Bronchial epithelial cell (primary cell): ENCODE measurements around the gene UBE2C. TPM values are rescaled to one million over a fixed set of nuclear protein-coding genes. Genes with fewer than 3 reads are reported as not detected.

ENCODE experiments used
- DNase-seq: peaks from one replicate; pipeline ENCODE4 v3.0.0-alpha.2; 2010; ENCODE audit warnings: low read depth
- FAIRE-seq: peaks from 2 replicates; lab custom pipeline; 2011; peaks lifted over from hg19 to GRCh38; lab: Jason Lieb, UNC
- H3K27me3 ChIP-seq: 2 replicates; pipeline ENCODE4 v1.5.1; 2011; ENCODE audit warnings: low read length; ENCODE audit not compliant: control insufficient read depth, insufficient read depth
- H3K36me3 ChIP-seq: 2 replicates; pipeline ENCODE4 v1.5.1; 2011; ENCODE audit warnings: low read length; ENCODE audit not compliant: control insufficient read depth, insufficient read depth
- H3K4me3 ChIP-seq: 2 replicates; pipeline ENCODE4 v1.5.1; 2011; ENCODE audit warnings: mild to moderate bottlenecking, low read depth, low read length, control low read depth
- CTCF ChIP-seq: IDR thresholded peaks from 2 replicates; pipeline ENCODE4 v1.5.1; 2011; ENCODE audit warnings: mild to moderate bottlenecking, moderate library complexity, low read length, control low read depth, inconsistent platforms; ENCODE audit not compliant: insufficient read depth, severe bottlenecking
- total RNA-seq: library from RNA; depleted of rRNA; stranded (reverse); fragments of >200 nt; gene quantifications from 2 replicates; pipeline ENCODE4 v1.2.1, GENCODE V29; 2014

UBE2C gene
- total RNA-seq, 1 donor from 2014 or later, result 0.26 TPM

- FAIRE-seq (no peak), DNase-seq (peak; percentile 20)
- no peak overlapping the region for H3K4me3 ChIP-seq
Measured at GRCh38 chr20:45860560-45861220, 48.2 kb downstream of the UBE2C start.

GRCh38 chr20:45861221-45862075 lies 49.0 kb downstream of the UBE2C start:
- FAIRE-seq, result no peak
- no peak for TF ChIP-seq CTCF
- Histone ChIP-seq H3K4me3 (no peak overlapping the region), H3K27me3 (no peaks in the 10 kb centered on the region), H3K36me3 (no peaks in the 10 kb centered on the region)
- no peak for DNase-seq

More at GRCh38 chr20:45860560-45861220, 48.2 kb downstream of the UBE2C start:
- TF ChIP-seq CTCF, result no peak
- Histone ChIP-seq H3K36me3 (no peaks in the 10 kb centered on the region), H3K27me3 (no peaks in the 10 kb centered on the region)

- FAIRE-seq, result no peak
- no peak for DNase-seq
- Histone ChIP-seq H3K36me3 (no peaks in the 10 kb centered on the region), H3K4me3 (no peak overlapping the region), H3K27me3 (no peaks in the 10 kb centered on the region)
- TF ChIP-seq CTCF, result no peak
Measured at GRCh38 chr20:45863543-45864470, 51.4 kb downstream of the UBE2C start.

GRCh38 chr20:45866454-45866853 lies 54.0 kb downstream of the UBE2C start:
- TF ChIP-seq CTCF, result no peak
- DNase-seq (no peak), FAIRE-seq (no peak)
- no peaks in the 10 kb centered on the region for H3K27me3 ChIP-seq
- H3K36me3 ChIP-seq, result no peaks in the 10 kb centered on the region
- H3K4me3 ChIP-seq, result no peak overlapping the region

Other genes starting within 250 kb of the UBE2C start
- not detected in 2 replicates for gene WFDC8, start 233.4 kb upstream of the UBE2C start, total RNA-seq
- not detected in 2 replicates for gene WFDC10A, start 182.9 kb upstream of the UBE2C start, total RNA-seq
- not detected in 2 replicates for gene WFDC9, start 181.4 kb upstream of the UBE2C start, total RNA-seq
- not detected in 2 replicates for gene WFDC11, start 142.4 kb upstream of the UBE2C start, total RNA-seq
- gene WFDC13, start 110.6 kb upstream of the UBE2C start, total RNA-seq, result not detected in 2 replicates
- gene WFDC10B, start 107.6 kb upstream of the UBE2C start, total RNA-seq, result not detected in 2 replicates
- not detected in 2 replicates for gene SPINT4, start 90.3 kb upstream of the UBE2C start, total RNA-seq
- not detected in 2 replicates for gene WFDC3, start 20.8 kb upstream of the UBE2C start, total RNA-seq
- 13.4 and 14.1 TPM in 2 replicates for gene DNTTIP1, start 20.7 kb upstream of the UBE2C start, total RNA-seq
- 0.38 TPM in 1 of 2 replicates, not detected in the other for gene TNNC2, start 14.7 kb downstream of the UBE2C start, total RNA-seq
- gene SNX21, start 21.2 kb downstream of the UBE2C start, total RNA-seq, result 6.8 and 15.5 TPM in 2 replicates
- 31.1 and 37.9 TPM in 2 replicates for gene ACOT8, start 44.7 kb downstream of the UBE2C start, total RNA-seq
- gene ZSWIM3, start 45.0 kb downstream of the UBE2C start, total RNA-seq, result 2.9 and 3.7 TPM in 2 replicates
- 1.3 and 2.8 TPM in 2 replicates for gene ZSWIM1, start 68.6 kb downstream of the UBE2C start, total RNA-seq
- gene SPATA25, start 75.0 kb downstream of the UBE2C start, total RNA-seq, result 0.53 and 0.90 TPM in 2 replicates
- 1.8 and 2.6 TPM in 2 replicates for gene NEURL2, start 78.6 kb downstream of the UBE2C start, total RNA-seq
- gene CTSA, start 78.7 kb downstream of the UBE2C start, total RNA-seq, result 16.8 and 21.0 TPM in 2 replicates
- 26.9 and 37.4 TPM in 2 replicates for gene PLTP, start 99.5 kb downstream of the UBE2C start, total RNA-seq
- 4.6 and 6.3 TPM in 2 replicates for gene PCIF1, start 122.0 kb downstream of the UBE2C start, total RNA-seq
- gene ZNF335, start 159.6 kb downstream of the UBE2C start, total RNA-seq, result 10.3 and 11.8 TPM in 2 replicates
- 0.26 and 6.0 TPM in 2 replicates for gene MMP9, start 196.3 kb downstream of the UBE2C start, total RNA-seq
- gene SLC12A5, start 216.6 kb downstream of the UBE2C start, total RNA-seq, result not detected in 2 replicates